GM19455 (cell line): ENCODE results near the gene PADI6.

Experiments
- ATAC-seq: cut with Tn5 transposase; IDR thresholded peaks from one replicate; pipeline ENCODE4 v1.9.1; 2021; ENCODE audit not compliant: unreplicated experiment

Gene PADI6

DNA sequence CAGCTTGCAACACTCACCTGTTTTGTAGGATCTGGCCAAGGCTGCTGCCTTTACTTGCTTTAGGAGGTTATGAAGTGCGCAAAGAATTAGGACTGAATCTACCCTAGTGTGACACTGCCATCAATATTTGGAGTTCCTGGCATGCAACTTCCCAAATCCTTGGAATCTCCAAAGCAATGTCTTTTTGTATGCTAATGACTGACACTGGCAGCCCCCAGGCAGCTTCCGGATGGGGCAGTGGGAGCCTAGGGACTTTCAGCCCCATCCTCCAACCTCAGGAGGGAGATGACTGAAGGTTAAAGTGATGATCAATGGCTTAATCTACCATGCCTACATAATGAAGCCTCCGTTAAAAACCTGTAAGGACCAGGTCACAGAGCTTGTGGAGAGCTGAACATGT is 62.0 kb downstream of the PADI6 start:
- no peak for ATAC-seq

DNA sequence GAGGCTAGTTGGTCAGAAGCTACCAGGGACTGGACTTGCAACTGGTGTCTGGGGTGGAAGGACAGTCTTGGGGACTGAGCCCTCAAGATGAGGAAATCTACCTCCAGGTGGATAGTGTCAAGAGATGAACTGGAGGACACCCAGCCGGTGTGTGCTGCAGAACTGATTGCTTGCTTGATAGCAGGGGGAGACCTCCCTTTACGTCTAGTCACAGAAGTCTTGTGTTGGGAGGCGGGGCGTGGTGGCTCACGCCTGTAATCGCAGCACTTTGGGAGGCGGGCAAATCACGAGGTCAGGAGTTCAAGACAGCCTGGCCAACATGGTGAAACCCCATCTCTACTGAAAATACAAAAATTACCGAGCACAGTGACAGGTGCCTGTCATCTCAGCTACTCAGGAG is 62.6 kb downstream of the PADI6 start:
- ATAC-seq, result no peak

DNA sequence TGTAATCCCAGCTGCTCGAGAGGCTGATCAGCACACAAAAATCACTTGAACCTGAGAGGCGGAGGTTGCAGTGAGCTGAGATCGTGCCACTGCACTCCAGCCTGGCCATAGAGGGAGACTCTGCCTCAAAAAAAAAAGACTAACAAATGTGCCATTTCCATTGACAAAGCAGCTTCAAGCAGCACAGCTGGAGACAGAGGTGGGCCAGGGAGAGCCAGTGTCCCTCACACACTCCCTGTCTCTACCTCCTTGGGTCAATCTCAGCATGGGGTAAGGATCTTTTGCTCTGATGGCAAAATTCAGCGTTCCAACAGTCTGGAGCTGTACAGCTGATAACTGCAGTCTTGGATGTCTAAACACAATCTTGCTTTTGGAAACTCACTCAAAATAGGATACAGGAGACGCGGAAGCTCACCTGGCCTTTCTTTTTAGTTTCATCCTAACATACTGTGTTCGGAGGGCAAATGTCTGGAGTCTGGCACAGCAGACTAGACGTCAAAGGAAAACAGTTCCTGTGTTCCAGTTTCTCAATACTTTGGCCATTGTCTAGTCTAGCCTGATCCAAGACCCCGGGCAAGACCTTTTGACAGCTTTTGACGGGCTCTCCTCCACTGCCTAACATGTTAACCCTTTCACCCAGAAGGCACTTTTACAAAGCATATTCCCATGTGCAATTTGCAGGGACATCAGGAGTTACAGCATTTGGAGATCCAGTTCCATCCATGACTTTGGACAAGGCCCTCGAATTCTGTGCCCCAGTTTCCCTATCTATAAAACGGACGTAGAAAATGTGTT is 64.6 kb downstream of the PADI6 start:
- ATAC-seq, result no peak

DNA sequence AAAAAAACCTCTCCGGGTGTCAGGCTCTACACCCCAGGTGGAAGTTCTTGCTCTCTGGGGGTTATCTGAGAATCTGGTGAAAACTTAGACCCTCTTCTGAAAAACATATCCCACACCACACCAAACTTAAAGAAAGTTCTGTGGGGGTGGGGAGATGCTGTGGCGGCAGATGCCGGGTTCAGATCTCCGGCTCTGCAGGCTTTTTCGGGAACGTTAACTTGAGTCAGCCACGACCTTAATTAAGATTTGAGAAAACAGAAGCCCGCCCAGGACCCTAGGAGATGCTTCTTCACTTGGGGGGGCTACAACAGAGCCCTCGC is 65.2 kb downstream of the PADI6 start:
- ATAC-seq, result no peak

DNA sequence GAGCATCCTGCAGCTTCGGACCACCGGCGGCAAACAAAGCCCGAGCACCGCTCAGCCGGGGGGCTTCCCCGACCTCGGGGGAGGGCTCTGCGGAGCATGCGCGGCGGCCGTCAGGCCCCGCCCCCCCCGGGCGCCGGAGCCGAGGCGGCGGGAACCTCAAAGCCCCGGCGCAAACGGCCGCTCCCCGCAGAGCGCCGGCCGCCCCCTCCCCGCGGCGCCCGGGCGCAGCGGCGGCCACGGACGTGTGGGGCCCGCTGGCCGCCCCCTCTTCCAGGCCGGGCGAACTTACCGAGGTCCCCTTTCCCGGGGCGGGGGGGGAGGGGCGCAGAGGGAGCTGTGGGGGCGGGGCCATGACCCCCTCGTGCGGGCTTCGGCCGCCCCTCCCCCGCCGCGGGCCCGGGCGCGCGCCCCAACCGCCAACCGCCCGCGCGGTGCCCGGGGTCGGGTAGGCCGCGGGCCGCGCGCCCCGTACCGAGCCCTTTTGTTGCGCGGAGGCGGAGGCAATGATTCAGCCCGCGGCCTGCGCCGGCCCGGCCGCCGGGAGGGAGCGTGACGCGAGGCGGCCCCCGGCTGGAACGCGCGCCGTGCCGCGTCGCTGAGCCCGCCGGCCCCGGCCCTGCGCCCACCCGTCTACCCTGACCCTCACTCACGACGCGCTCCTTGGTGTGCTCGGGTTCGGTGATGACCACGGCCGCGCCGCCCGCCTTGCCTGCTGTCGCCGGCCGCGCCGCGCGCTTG is 65.8 kb downstream of the PADI6 start:
- peak; percentile 41 for ATAC-seq

DNA sequence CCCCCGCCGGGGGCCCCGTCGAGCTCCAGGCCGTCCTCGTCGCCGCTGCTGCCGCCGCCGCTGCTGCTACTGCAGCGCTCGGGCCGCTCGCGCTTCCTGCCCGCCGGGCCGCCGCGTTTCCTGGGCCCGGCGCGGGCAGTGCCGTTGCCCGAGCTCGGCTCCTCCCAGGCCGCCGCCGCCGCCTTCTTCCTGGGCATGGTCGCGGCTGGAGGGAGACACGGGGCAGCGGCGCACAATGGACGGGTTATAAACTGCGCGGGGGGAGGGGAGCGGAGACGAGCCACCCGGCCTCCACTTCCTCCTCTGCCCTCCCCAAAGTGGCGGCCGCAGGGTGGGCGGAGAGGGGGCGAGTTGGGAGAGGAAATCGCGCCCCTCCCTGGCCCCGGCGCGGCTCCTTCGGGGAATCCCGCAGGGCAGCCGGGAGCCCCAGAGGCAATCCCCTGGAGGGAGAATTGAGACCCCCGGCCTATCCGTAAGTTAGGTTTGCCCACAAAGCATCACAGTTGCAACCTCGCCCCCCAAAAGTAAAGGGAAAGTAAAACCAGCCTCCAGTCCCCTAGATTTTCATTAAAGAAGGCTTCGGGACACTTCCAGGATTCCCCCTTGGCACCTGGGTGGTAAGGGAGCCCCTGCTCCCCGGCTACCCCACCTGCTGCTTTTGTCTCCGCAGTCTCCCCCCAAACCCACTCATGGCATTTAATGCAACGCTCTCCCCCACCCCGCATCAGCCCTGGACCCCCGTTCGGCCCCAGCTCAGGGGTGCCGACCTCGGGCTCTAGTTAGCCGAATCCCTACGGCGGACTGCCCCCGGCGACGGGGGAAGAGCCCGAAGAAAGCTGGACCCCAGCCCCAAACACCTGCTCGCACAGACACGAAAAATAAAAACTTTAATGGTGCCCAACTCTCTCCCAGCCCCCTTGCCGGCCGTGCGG is 66.6 kb downstream of the PADI6 start:
- ATAC-seq, result peak; percentile 43

DNA sequence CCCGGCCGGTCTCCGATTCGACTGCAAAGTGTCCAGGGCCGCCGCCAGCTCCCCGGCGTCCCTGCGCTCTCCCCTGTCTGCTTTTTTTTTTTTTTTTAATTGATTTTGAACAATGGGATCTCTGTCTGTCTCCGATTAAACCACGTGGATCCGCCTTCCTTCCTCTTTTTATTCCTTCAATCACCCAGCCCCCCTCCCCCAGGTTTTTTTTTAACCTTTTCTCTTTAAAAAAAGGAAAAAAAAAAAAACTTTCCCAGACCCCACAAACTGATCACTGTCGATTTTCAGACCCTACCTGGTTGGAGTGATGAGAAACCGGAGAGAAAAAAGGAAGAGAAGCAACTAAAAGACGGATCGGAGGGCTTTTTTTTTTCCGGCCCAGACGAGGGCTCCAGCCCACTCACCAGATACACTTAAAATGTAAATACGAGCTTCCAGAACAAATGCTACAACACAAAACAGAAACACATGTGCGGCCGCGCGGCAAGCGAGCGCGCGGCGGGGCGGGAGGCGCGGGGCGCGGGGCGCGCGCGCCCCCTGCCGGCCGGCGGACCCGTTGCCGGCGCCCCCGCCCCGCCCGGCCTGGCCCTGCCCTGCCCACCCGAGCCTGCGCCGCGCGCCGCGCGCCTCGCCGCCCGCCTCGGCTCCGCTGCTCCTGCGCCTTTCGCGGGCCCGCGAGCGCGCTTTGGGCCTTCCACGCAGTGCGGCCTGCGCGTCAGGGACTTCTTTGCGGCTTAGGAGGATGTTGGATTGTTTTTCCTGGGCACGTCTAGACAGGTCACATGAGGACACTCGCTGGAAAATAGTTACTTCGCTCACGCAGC is 67.5 kb downstream of the PADI6 start, which contains the start of gene RCC2:
RCC2 (minus strand) TSS at position 428 of the 824 bp plus-strand sequence. CDS start 1,163 bp downstream, outside the sequence.
- no peak for ATAC-seq

DNA sequence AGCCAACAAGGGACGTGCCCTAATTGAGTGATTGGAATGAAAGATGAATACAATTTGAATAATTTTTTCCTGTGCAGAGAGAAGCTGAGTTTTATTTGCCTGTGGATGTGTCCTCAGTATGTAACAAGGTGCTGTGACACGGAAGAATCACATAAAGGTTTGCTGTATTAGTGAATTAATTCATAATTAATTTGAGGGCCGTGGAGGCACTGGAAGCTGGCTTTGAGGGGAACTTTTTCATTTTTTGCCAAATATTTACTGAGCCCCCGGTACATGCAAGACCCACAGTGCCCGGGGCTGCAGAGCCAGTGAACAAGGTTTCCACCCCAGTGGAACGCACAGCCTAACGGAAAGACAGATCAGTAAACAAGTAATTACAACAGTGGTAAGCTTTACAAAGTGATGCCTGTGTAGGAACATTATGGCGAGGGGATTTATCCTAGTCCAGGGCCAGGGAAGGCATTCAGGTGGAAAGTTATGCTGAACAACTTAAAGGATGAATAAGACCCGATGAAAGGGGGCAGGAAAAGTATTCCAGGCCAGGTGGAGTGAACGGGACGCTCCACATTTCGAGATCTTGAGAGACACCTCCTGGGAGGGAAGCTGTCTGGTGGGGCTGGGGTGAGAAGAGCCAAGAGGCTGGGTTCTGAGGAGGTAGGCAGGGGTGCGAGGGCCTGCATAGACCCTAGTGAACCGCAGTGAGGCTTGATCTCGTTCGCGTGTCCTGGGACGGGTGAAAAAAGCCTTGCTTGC is 68.3 kb downstream of the PADI6 start:
- ATAC-seq, result no peak

DNA sequence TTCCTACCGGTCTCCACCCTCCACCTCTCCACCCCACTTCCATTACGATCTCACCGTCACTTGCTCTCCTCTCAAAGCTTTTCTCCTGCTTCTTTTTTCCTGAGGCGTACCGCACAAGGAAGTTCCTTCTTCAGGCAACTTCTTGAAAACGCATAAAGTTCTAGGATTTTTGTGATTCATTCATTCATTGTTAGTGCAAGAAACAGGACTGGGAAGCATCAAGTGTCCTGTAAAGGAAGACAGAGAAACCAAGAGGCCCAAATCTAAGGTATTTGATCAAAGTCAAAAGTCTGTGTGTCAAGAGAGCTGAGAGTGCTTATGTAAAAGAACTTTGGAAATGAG is 68.8 kb downstream of the PADI6 start:
- ATAC-seq, result no peak

DNA sequence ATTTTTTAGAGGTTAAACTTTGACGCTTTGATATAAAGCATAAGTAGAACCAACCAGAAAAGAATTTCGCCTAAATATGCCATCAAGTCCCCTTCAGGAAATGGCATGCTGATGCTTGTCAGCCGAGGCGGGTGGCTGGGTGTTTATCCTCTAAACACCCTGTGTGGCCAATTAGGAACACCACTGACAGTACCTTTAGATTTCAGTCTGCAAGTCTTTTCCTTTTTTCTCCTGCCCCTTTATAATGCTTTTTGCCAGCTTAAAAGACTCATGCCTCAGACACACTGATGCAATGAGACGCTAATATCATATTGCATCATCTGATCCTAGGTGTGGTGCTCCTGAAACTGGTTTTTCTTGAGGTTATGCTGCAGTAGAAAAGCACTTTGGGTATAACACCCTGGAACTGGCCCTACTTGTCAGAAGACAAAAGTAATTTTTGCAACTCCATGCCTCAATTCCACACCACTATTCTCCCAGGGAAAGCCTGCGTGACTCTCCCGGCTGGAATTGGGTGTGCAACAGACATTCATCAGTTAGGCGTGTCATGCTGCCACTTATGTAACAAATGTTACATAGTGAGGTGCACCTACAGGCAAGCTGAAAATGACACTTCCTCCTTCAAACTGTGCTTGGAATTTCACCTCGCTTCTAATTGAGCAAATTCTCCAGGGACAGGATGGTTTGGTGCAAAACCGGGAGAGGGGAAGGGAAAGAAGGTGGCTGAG is 69.4 kb downstream of the PADI6 start:
- ATAC-seq, result no peak

DNA sequence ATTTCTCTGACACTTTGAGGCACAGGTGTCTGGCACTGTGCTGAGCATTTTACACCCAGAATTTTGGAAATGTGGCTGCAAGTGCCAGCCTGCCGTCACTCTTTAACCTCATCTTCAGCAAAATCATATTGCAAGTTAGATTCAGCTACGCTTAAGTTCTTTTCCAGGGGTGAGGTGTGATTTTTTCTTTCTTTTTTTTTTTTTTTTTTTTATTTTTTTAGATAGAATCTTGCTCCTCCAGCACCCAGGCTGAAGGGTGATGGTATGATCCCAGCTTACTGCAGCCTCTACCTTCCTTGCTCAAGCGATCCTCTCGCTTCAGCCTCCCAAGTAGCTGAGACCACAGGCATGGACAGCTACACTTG is 70.0 kb downstream of the PADI6 start:
- ATAC-seq, result no peak

DNA sequence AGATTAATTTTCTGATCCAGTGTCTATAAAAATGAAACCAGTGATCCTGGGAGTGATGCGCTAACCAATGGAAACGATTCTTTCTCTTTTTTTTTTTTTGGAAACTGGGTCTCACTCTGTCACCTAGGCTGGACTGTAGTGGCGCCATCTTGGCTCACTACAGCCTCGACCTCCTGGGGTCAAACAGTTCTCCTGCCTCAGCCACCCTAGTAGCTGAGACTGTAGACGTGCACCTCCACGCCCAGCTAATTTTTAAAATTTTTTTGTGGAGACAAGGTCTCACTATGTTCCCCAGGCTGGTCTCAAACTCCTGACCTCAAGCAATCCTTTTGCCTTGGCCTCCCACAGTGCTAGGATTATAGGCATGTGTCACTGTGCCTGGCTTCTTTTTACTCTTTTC is 70.8 kb downstream of the PADI6 start:
- ATAC-seq, result no peak

DNA sequence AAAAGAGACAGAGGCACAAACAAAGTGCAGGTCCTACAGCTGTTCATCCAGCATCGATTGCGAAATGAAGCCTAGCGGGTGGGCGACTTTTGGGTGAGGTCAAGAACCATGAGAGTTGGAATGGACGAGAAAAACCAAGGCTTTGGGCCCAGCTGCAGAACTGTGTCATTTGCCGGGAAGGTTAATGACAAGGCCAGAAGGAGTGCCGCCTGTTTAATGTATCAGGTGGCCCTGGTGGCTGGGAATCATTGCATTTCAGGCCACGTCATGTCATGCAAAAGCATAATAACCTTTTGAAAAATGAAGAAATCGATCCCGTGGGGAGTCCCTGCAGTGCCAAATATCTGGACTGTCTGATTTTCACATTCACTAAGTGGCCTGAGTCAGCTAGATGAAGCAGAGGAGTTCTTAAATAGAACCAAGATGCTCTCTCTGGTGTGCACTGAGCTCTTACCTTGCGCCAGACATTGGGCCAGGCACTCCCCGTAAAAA is 75.6 kb downstream of the PADI6 start:
- no peak for ATAC-seq
